Measurements from ENCODE around the gene CCDC9B.

Gene CCDC9B

GRCh38 chr15:40345225-40345866 is 4.6 kb upstream of the CCDC9B start:
- DNase-seq (ENCODE audit: low read depth): no peak

GRCh38 chr15:40344631-40345120 is 3.9 kb upstream of the CCDC9B start:
- DNase-seq (ENCODE audit: low read depth): peak; percentile 44

DNA sequence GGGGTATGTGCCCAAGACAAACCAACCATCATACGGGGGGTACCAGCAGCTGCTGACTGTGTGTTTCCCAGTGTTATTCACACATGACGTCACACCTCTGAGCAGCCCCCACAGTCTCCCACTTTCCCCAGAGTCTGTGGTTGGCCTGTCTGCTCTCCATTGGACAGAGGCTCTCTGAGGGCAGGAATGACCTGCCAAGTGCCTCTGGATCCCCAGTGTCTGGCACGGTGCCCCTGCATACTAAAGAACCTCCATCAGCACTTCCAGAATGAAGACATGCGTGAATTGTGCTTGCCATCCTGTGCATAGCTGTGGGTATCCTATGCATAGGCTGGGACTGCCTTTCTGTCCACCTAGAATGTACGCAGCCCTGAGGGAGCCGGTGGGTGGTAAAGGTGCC is 3.5 kb upstream of the CCDC9B start:
- DNase-seq (ENCODE audit: low read depth): no peak

GRCh38 chr15:40343512-40343911 is 2.8 kb upstream of the CCDC9B start:
- DNase-seq (ENCODE audit: low read depth): no peak

DNA sequence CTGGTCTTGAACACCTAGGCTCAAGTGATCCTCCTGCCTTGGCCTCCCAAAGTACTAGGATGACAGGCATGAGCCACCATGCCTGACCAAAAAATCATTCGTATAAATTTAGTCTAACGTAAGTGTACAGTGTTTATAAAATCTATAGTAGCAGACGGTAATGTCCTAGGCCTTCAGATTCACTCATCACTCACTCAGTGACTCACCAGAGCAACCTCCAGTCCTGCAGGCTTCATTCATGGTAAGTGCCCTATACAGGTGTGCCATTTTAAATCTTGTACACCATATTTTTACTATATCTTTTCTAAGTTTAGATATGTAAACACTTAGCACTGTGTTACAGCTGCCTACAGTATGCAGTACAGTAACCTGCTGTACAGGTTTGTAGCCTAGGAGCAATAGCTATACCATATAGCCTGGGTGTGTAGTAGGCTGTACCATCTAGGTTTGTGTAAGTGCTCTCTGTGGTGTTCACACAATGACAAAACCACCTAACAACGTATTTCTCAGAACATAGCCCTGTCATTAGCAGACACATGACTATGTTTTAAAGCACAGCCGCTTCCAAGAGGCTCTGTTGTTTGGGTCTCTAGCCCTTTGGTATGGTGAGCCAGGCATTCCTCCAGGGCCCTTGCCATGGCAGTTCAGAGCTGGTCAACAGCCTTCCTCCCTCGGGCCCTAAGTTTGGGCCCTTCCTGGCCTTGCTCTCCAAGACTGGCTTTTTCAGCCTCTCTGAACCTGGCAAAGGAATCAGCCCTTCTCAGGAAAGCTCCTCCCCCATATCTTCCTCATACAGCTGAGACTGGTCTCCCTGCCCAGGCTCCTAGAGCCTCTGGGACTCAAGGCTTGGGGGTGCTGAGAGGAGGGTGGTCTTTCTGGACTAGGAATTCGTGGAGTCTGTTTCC is 1.9 kb upstream of the CCDC9B start:
- no peak for DNase-seq (ENCODE audit: low read depth)

- no peak for DNase-seq (ENCODE audit: low read depth)
Observed at GRCh38 chr15:40340038-40340739, 550 bp downstream of the CCDC9B start.

DNA sequence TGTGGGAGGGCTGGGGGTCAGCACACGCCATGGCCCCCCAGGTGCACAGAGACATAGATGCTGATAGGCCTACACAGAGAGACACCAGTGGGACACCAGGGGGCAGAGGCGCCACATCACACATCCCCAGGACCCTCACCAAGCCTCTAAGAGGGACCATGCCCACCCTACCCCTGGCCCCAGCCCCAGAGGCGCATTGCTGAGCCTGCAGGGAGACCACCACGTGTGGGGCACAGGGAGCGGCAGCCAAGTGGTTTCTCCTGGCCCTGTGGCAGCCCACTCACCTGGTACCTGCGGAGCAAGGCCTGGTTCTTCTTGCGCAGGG is 1.2 kb downstream of the CCDC9B start:
- DNase-seq (ENCODE audit: low read depth): no peak

- DNase-seq (ENCODE audit: low read depth): no peak
Observed at GRCh38 chr15:40338921-40339620, 1.7 kb downstream of the CCDC9B start.

DNA sequence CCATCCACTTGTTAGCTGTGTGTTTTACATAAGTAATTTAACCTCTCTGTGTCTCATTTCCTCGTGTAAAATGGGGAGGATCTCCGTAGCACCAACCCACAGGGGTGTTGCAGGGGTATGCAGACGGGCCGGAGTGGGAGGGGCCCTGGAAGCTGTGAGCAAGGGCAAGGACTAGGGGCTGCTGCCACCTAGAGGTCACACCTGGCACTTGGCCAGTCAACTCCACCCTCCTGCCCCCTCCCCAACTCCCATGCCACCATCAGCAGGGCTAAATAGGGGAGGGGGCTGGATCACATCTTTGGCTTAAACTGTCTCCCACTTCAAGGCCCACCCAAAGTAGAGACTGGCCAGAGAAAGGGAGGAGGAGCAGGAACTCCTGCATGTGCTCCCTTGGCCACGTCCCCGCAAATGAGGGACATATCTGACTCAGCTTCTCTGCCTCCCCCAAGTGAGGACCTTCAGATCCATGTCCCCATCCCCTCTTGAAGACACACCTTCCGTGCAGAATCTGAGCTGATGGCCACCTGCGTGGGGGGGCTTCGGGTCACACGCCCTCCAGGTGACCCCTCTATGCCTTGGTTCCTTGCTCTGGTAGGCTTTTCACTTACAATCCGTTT is 2.6 kb downstream of the CCDC9B start:
- peak; percentile 57 for DNase-seq (ENCODE audit: low read depth)

- no peak for DNase-seq (ENCODE audit: low read depth)
Observed at GRCh38 chr15:40337597-40337996, 3.1 kb downstream of the CCDC9B start.

GRCh38 chr15:40336744-40337122 is 4.0 kb downstream of the CCDC9B start:
- DNase-seq (ENCODE audit: low read depth): no peak

DNA sequence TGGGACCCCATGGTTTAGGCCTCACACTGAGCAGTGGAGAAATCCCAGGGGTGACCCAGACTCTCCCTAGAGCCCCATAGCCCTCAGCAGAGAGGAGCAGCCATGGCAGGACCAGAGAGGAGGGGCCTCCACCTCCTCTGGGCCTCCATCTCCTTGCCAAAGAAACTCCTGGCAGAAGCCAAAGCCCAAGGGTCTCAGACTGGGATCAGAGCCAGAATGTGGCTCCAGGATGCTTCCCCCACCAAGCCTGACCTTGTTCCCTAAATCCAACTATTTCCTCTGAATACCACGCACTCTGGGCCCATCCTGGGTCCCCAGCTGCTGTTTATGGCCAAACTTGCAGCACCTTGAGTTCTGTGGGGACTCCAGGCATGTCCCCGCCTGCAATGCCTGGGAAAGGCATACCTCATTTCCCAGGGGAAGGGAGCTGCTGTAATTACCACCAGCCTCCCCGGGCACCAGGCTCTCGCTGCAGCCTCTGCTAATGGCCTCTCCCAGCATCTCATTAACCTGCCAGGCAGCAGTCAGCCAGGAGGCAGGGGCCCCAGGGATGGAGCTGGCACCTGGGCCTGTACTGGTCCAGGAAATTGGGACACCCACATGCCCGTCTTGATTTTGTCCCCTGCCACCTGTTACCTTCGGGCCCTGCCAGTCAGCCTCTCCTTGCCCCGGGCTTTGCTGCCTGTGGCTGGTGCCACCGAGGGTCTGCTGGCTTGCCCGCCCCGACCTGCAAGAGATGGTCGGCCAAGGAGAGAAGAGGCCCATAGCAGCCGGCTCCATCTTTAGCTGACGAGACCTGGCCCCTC is 4.6 kb downstream of the CCDC9B start:
- no peak for DNase-seq (ENCODE audit: low read depth)

- DNase-seq (ENCODE audit: low read depth): no peak
Observed at GRCh38 chr15:40334941-40335795, 5.6 kb downstream of the CCDC9B start.

DNA sequence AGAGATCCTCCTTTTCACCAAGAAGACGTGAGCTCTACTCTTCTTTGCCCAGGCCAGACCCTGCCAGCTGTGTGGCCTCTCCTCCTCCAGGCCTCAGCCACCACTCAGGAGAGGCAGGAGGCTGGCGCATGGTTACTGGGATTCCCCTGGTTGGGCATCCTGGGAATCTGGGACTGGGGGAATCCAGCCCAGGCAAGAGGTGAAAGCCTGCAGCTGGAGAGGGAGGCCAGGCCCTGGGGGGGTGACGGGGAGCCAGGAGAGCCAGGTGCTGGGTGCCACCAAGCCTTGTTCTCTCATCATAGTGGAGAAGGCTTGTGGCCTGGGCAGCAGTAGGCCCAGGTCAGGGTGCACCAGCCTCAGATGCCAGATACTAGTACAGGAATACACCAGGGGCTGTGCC is 6.2 kb downstream of the CCDC9B start:
- DNase-seq (ENCODE audit: low read depth): no peak

DNA sequence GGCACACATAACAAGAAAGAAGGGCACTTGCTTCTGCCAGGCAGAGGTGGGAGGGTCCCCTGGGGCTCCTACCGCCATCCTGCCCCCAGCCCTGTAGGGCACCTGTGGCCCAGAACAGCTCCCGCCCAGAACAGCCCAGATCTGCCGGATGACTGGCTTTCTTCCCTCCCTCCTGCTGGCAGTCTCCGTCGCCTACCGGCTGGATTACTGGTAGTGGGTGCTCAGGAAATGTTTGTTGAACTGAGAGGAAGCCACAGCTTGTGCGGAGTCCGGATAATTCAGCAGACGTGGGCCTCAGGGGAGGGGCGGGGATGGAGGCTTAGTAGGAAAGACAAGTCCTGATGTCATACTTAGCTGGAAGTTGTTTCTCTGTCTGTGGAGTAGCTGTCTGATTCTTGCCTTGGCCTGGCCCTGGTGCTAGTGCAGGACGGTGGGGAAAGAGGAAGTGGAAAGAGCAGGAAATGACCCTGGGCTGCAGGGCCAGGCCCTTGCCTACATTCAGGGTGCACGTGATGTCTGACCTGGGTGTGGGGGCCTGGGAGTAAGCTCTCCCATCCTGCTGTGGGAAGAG is 6.7 kb downstream of the CCDC9B start:
- no peak for DNase-seq (ENCODE audit: low read depth)

DNA sequence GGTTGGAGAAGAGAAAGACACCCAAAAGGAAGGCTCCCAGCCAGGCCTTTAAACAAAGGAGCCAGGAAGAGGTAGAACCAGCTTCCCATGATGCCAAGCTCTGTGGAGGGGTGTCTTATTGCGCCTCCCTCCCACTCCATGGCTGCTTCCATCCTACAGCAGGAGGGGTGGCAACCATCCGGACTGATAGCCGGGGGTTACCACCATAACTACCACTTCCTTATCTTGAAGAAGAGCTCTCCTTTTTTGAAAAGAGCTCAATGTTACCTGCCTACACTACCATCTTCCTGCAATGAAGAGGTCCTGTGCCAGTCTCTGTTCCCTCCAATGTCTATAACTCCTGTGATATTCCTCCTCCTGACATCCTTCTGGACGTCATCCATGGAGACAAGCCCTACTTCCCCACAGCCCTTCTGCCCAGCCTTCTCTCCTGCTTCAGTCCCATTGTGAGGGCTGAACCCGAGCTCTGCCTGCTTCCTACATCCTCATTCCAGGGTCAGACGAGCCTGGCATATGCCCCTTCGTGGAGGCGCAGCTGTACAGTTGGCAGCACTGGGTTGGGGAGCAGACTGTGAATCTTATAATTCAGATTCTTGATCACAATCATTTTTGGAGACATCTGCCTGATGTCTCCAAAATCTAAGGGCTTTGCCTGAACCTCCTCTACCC is 8.5 kb downstream of the CCDC9B start:
- DNase-seq (ENCODE audit: low read depth): no peak

DNA sequence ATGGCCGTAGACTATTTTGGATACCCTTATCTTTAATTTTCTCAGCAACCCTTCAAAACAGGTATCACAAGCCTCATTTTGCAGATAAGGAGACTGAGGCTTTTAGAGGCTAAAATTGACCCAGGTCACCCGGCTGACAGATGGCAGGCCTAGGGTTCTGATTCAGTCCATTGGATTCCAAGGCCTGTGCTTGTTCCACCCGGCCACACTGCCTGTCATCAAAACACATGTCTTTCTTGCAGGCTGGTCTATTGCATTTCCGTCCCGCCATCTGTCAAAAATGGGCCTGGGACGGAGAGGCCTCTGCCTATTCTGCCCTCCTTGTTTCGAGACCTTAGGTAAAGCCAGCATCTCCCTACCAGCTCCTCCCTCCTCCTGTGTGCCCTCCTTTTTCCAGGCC is 9.1 kb downstream of the CCDC9B start:
- no peak for DNase-seq (ENCODE audit: low read depth)

GRCh38 chr15:40331026-40331425 is 9.7 kb downstream of the CCDC9B start:
- no peak for DNase-seq (ENCODE audit: low read depth)

DNA sequence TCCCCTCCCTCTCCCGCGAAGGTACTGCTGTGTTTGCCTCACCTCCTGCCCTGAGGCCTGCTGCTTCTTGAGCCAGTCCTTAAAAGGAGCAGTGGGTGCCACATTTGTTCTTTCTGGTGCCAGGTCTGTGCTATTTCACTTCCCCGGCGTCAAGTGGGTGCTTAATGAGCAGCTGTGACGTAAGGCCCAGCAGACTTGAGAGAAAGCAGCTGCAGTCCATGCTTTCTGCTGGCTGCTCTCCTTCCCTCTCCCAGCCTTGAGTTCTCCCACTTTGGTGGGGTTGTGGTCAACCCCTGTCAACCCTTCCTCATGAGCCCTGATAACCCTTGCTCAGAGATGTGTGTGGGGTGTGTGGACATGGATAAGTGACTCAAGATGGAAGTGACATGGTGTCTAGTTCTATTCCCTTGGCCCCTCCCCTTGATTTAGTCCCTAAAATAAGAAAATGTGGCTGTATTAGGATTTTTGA is 10.3 kb downstream of the CCDC9B start:
- DNase-seq (ENCODE audit: low read depth): no peak
